ENCODE measurements around the gene NAP1L4. TPM values are rescaled to one million over a fixed set of nuclear protein-coding genes. Genes with fewer than 3 reads are reported as not detected.
A peak's percentile ranks its signal among the peaks of the same experiment; 100 is the strongest.

Gene NAP1L4
- total and polyA plus RNA-seq, 2 of the 4 experiments (the other 2 are of a cell fraction): 71.5 to 80.7 TPM

DNA sequence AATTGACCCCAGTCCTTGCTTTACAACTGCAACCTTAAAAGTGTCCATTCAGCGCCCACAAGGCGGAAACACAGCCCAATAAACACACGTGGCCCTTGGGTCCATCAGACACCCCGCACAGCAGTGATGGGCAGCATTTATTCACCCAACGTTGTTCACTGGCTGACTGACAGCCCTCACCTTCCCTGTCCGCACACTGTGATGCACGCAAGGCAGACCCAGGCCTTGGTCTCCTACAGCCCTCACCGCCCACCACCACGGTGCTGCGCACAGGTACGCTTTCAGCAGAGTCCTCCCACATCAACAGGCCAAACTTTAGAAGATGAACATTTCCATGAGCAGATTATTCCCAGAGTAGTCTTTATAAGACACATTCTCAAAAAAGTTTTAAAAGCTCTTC, 42.2 kb downstream of the NAP1L4 start:
- ATAC-seq (ENCODE audit: low read depth): no peak
- Histone ChIP-seq H2AK5ac (ENCODE audit: low read depth, low read length) (peak overlapping the region; percentile 73; the same call in 1 of the 2 replicates), H3K23ac (ENCODE audit: low read depth, low read length) (no peak overlapping the region), H2BK120ac (ENCODE audit: low read depth, low read length) (no peak overlapping the region), H3K56ac (ENCODE audit: extremely low read depth, insufficient read depth, low read length) (no peak overlapping the region), H4K20me1 (ENCODE audit: insufficient read depth, low read length) (0 out of 2 replicates have a peak, but pooled peaks cover 10% of the 10 kb centered on the region), H3K18ac (ENCODE audit: low read depth, low read length) (no peak overlapping the region), H3K14ac (replicated peaks; ENCODE audit: low read depth, low read length) (no peak overlapping the region), H3K4ac (ENCODE audit: low read depth, low read length) (peak overlapping the region; percentile 48; the same call in 1 of the 2 replicates), H3K9me1 (ENCODE audit: insufficient read depth, low read length) (peaks cover 20% of the 10 kb centered on the region), H3K4me2 (ENCODE audit: low read depth, low read length) (no peak overlapping the region), H2AFZ (replicated peaks; ENCODE audit: low read length, poor library complexity) (no peak overlapping the region), H4K91ac (ENCODE audit: insufficient read depth, low read depth, low read length) (no peak overlapping the region; the same call in 1 of the 2 replicates), H3K4me3 (ENCODE audit: insufficient read depth, low read depth, low read length) (no peak overlapping the region), H3K4me1 (ENCODE audit: control insufficient read depth, insufficient read depth, low read length) (peaks cover 22% of the 10 kb centered on the region), H3K36me3 (ENCODE audit: control insufficient read depth, insufficient read depth, low read length) (peaks cover 50% of the 10 kb centered on the region), H4K8ac (ENCODE audit: low read depth in 2 of 2, low read length in 2 of 2) (no peak overlapping the region; a peak in 1 of 4 replicates), H3K9ac (ENCODE audit: low read depth, low read length) (no peak overlapping the region), H2BK5ac (ENCODE audit: low read depth, low read length, poor library complexity, severe bottlenecking) (no peak overlapping the region), H3K79me1 (ENCODE audit: low read depth in 1 of 2, low read length in 2 of 2) (peaks cover 27 to 79% of the 10 kb centered on the region in 2 experiments), H2AK9ac (replicated peaks; ENCODE audit: low read depth, low read length, poor library complexity) (no peak overlapping the region), H3K9me3 (ENCODE audit: control insufficient read depth, insufficient read depth, low read length) (no peaks in the 10 kb centered on the region), H3K27ac (ENCODE audit: insufficient read depth, low read length) (no peak overlapping the region), H3K27me3 (ENCODE audit: control insufficient read depth, insufficient read depth, low read length) (no peaks in the 10 kb centered on the region), H2BK20ac (ENCODE audit: low read depth, low read length) (no peak overlapping the region; the same call in 1 of the 2 replicates), H4K5ac (ENCODE audit: low read depth, low read length) (no peak overlapping the region), H2BK15ac (ENCODE audit: low read depth, low read length) (no peak overlapping the region)
- ChIA-PET POLR2A (ENCODE audit: unreplicated experiment) (no interaction called here), CTCF (no interaction called here)
- 99% methylated on average over 10 of the region's 11 CpGs; no CpG with 5 or more reads in 1 of the 2 experiments for WGBS, 2 experiments (ENCODE audit: extremely low coverage in 2 of 2, insufficient read length in 1 of 2)
- dilution Hi-C loops (cut with HindIII; ENCODE audit: low sequenced_read_pairs, unreplicated experiment): no loop called here
- in situ Hi-C loops (cut with MboI; ENCODE audit: low sequenced_read_pairs): no loop called here
- no TSS peak for BruUV-seq (replicated peaks)
- intact Hi-C loops (cut with micrococcal nuclease): no loop called here
- TF ChIP-seq BHLHE40 (IDR thresholded peaks at IDR 0.05; ENCODE audit: low read depth, low read length) (no peak), CHD1 (IDR thresholded peaks at IDR 0.05; ENCODE audit: low read depth, low read length) (no peak), FOS (IDR thresholded peaks at IDR 0.05; ENCODE audit: low read depth, low read length) (no peak), NFE2L2 (IDR thresholded peaks at IDR 0.05; ENCODE audit: low read depth, low read length) (no peak), CEBPB (IDR thresholded peaks at IDR 0.05; ENCODE audit: low read depth, low read length) (no peak), MXI1 (IDR thresholded peaks at IDR 0.05; ENCODE audit: borderline replicate concordance, low read depth, low read length) (no peak), RFX5 (IDR thresholded peaks at IDR 0.05; ENCODE audit: low read depth, low read length) (no peak), POLR2A (IDR thresholded peaks at IDR 0.05; ENCODE audit: low read depth, low read length) (no peak), MAZ (IDR thresholded peaks at IDR 0.05; ENCODE audit: borderline replicate concordance, low read depth, low read length) (no peak), SMC3 (IDR thresholded peaks at IDR 0.05; ENCODE audit: low read depth, low read length) (no peak), RCOR1 (IDR thresholded peaks at IDR 0.05; ENCODE audit: insufficient replicate concordance, low read length) (no peak), MAFK (IDR thresholded peaks at IDR 0.05; ENCODE audit: low read depth, low read length) (no peak), RAD21 (IDR thresholded peaks at IDR 0.05; ENCODE audit: low read length) (no peak)
- TF ChIP-seq, protein P1, sequence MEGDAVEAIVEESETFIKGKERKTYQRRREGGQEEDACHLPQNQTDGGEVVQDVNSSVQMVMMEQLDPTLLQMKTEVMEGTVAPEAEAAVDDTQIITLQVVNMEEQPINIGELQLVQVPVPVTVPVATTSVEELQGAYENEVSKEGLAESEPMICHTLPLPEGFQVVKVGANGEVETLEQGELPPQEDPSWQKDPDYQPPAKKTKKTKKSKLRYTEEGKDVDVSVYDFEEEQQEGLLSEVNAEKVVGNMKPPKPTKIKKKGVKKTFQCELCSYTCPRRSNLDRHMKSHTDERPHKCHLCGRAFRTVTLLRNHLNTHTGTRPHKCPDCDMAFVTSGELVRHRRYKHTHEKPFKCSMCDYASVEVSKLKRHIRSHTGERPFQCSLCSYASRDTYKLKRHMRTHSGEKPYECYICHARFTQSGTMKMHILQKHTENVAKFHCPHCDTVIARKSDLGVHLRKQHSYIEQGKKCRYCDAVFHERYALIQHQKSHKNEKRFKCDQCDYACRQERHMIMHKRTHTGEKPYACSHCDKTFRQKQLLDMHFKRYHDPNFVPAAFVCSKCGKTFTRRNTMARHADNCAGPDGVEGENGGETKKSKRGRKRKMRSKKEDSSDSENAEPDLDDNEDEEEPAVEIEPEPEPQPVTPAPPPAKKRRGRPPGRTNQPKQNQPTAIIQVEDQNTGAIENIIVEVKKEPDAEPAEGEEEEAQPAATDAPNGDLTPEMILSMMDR (conservative IDR thresholded peaks at IDR 0.05; ENCODE audit: low read depth, low read length): no peak
- TF ChIP-seq, protein P2, sequence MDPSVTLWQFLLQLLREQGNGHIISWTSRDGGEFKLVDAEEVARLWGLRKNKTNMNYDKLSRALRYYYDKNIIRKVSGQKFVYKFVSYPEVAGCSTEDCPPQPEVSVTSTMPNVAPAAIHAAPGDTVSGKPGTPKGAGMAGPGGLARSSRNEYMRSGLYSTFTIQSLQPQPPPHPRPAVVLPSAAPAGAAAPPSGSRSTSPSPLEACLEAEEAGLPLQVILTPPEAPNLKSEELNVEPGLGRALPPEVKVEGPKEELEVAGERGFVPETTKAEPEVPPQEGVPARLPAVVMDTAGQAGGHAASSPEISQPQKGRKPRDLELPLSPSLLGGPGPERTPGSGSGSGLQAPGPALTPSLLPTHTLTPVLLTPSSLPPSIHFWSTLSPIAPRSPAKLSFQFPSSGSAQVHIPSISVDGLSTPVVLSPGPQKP (IDR thresholded peaks at IDR 0.05; ENCODE audit: borderline replicate concordance, low read depth, low read length): no peak
- TF ChIP-seq, protein P3, sequence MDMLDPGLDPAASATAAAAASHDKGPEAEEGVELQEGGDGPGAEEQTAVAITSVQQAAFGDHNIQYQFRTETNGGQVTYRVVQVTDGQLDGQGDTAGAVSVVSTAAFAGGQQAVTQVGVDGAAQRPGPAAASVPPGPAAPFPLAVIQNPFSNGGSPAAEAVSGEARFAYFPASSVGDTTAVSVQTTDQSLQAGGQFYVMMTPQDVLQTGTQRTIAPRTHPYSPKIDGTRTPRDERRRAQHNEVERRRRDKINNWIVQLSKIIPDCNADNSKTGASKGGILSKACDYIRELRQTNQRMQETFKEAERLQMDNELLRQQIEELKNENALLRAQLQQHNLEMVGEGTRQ (IDR thresholded peaks at IDR 0.05; ENCODE audit: low read depth, low read length): no peak
- DNase-seq: no peak

Data from IMR-90 (cell line).